ENCODE measurements around the gene HLA-DQB1.
"Not testable (repeated sequence)": the region's sequence is repeated elsewhere in the genome, so short reads cannot be mapped to it uniquely, and the experiment has no call there.

Gene HLA-DQB1

DNA sequence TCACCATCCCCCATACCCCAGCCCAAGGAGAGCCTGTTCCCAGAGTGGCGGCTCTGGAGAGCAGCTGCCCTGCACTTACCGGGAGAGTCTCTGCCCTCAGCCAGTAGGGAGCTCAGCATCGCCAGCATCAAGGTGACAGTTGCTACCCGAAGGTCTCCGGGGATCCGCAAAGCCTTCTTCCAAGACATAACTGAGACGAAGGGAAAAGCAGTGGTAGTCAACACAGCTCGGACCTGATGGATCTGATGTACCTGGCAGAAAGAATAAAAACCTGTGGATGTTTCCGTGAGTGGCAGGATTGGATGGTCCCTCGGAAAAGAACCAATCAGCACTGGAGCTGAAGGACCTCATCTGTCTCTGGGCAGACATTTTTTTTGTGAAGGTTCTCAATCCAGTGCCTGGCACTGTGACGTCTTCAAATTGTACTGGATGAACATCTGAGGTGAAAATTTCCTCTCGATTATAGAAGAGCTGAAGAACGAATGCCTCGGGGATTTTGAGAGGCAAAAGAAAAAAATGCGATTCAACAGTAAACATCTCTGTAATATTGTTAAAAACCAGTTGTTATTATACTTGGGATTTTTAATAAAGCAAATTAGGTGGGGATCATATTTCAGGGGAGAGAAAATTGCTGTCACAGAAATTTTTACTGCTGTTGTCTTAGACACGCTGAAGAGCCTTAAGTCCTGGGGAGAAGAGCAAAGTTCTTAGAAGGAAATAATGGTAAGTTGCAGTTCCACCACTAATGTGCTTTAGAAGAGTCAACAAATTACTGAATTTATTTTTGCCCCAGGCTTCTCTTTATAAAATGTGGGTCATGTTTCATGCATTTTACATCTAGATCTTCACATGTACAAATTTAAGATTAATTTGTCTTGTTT lies at the start of gene HLA-DQB1:
TSS of gene HLA-DQB1 (minus strand) at position 238 of the 881 bp plus-strand sequence. CDS start at position 188, 50 bp downstream.
- DNase-seq, result peak; percentile 83

DNA sequence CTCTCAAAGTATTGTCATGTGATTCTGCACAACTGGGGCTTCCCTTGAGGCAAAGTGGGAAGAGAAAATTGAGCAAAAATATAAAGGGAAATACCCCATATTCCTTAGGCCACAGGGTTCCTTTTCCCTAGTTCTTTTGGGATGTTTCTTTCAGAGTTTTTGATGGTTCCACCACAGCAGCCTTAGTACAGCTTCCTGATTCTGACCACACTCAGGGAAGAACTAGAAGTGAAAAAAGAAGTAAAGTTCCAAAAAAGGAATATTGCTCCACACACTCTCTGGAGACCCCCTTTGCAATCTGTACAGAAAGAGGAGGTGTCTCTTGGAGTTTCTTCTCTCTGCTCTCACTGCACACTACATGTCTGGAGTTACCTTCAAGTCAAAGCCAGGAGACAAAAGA lies 46.8 kb upstream of the HLA-DQB1 start:
- peak; percentile 38 for DNase-seq

DNA sequence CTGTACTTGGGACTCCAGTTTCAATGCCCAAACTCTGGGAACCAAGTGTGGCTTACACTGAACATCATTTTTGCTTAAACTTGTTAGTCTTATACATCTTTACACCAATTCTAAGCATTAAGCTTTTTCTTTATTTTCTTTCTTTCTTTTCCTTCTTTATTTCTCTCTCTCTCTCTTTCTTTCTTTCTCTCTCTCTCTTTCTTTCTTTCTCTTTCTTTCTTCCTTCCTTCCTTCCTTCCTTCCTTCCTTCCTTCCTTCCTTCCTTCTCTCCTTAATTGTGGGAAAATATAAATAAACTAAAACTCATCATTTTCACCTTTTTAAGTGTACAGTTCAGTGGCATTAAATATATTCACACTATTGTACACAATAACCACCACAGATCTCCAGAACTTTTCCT lies 43.2 kb upstream of the HLA-DQB1 start:
- DNase-seq, result no peak

DNA sequence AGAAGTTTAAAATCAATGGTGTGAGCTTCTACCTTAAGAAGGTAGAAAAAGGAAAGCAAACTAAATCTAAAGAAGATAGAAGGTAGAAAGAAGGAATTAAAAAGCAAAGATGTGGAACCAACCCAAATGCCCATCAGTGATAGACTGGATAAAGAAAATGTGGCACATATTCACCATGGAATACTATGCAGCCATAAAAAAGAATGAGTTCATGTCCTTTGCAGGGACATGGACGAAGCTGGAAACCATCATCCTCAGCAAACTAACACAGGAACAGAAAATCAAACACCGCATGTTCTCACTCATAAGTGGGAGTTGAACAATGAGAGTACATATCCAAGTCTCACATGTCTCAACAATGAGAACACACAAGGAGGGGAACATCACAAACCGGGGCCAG lies 38.7 kb upstream of the HLA-DQB1 start:
- not testable (repeated sequence) for DNase-seq

DNA sequence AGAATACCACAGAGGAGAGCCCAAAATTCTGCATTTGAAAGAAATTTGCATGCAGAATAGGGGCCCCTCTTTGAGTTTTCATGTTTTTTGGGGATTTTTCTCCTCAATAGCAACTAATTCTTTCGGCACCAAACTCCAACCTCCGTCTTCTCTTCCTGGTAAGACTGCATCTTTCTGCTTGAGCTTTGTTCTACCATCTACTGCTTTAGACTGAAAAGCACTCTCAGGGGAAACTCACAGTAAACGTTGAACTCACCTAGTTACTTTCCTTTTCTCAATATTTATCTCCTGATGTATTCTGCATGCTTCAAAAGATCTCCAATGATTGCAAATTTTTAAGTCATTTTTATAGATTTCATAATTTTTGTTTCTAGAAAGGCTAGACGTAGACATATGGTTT lies 36.9 kb upstream of the HLA-DQB1 start:
- no peak for DNase-seq

DNA sequence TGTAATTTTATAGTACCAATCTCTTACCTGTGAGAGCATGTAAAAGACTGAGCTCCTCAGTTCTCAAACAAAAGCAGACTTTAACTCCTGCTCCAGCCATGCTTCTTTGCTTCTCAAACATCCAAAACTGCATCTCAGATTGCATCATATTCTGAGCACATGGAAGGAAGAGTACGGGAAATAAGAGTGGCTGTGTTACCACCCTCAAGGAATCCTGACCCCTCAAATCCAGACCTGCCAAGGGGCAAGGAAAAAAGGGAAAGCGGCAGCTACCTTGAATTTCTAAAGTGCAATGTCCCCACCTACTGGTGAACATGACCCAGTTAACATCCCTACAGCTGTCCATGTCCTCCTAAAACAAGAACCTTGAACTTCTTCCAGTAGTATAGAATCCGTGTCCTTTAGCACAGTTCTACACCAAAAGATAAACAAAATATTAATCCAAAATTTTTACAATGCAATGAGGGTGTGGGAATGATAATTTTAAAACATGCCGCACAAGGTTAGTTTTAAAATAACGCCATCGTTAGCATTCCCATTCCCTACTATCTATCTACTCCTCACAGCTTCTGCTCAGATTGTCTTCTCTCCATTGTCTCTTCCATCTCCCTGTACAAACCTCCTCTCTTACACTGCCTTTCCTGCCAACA lies 34.1 kb upstream of the HLA-DQB1 start:
- DNase-seq, result peak; percentile 47

DNA sequence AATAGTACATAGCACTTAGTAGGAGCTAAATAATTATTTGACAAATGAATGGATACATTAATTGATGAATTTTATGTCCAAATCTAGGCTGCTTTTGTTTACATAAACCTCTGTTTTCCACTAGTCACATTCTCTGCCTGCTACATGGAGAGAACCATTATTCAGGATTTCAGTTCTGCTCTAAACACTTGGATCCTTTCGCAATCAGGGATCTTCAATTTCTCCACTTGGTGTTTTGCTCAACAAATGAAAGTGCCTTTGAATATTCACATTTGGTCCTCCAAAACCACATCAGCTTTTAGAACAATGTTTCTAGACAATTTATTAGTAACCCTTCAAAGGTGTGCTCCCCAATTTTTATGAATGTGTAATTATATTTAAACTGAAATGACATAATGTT lies 30.6 kb upstream of the HLA-DQB1 start:
- DNase-seq, result peak; percentile 65

DNA sequence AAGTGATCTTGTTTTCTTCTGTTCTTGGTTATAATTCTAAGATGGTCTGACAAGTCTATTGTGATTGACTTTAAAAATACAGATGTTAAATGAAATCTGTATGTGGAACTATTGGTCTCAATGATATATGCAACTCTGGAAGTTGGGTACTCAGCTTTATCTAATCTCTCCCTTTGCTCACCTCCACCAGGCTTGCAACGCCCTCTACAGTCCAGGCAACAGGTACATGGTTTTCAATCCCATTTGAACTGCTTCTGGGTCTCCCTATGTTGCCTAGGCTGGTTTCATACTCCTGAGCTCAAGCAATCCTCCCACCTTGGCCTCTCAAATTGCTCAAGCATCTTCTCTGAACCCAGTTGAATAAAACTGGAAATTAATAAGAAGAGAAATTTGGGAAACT lies 25.6 kb upstream of the HLA-DQB1 start:
- DNase-seq, result no peak

DNA sequence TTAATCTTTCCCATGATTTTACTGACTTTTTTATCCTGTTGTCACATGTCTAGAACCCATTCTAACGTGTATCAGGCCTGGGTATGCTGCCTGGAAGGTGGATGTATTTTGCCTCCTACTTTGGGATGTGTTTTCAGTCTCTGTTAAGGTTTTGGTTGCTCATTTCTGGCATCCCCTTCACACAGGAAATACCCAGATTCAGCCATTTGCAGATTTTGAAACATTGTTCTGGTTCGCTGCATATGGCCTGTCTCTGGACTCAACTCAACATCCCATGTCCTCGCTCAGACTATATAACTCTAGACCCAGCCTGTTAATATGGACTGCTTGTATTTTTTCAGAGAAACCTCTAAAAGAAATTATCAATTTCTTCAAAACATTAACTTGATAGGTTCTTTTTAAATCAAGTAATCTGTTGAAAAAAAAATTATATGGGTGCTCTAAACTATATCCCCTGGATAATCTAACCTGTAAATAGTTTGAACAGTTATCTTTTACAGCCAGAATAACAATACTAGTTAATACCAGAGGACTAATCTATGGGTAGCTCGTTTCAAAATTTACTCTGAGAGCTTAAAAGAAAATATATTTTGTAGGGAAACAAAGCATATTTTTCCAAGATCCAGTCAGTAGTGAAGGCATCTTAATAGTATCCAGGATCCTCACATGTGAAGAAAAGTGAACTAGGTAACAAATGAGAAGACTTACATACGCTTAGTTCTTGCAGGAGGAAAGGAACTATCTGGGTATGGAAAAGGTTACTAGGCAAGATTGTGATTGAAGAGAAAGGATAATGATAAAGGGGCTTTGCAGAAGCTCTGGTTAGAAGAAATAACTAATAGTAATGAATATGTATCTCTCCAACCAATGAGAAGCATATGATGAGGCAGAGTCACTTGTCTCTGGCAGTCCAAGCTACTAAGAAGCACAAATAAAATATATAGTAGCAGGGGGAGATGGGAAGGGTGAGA lies 23.4 kb upstream of the HLA-DQB1 start:
- peak; percentile 41 for DNase-seq

DNA sequence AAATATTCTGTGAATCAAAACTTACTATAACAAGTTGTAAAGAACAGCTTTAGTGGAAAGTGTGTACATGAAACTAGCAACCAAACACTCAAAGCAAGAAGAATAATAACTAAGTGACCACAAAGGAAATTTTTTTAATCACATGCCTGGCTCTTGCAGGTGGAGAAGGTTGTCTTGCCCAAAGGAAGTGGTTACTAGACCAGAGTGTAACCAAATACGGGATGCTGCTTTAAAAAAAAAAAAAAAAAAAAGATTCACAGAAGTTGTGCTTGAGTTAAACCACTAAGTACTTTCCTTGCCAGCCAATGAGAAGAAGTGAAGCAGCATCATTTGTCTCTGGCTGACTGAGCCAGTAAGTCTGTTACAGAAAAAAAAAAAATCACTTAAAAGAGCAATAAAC lies 19.1 kb upstream of the HLA-DQB1 start:
- DNase-seq, result peak; percentile 68

DNA sequence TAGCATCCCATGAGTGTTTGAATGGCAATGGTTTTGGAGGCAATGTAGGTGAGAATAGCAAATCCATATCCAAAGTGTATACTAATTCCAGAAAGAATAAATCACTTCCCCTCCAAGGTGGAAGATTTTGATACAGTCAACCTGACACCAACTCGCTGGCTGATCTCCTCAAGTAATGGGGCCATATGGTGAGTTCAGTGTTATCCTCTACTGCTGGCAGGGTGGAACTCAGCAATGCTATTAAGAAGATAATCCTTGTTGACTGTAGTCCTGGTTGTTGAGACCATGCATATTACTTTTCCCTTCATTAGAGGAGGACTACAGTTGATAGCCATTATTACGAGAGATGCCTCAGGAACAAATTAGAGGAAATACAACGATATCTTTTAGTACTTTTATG lies 17.8 kb upstream of the HLA-DQB1 start:
- DNase-seq, result no peak

DNA sequence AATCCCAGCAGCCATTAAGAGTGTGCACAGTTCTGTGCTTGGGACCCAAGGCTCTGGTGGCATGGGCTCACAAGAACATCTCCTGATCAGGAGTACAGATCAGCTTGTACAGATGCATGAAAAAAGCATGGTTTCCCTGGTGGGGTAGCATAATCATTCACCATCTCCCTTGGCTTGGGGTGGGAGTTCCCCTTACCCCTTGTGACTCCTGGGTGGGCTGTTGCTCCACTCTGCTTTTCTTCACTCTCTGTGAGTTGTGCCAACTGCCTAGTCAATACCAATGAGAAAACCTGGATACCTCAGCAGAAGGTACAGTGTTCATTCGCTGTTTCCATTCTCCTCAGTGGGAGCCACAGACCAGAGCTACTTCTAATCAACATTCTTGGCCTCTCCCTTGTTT lies 13.6 kb upstream of the HLA-DQB1 start:
- DNase-seq, result no peak

DNA sequence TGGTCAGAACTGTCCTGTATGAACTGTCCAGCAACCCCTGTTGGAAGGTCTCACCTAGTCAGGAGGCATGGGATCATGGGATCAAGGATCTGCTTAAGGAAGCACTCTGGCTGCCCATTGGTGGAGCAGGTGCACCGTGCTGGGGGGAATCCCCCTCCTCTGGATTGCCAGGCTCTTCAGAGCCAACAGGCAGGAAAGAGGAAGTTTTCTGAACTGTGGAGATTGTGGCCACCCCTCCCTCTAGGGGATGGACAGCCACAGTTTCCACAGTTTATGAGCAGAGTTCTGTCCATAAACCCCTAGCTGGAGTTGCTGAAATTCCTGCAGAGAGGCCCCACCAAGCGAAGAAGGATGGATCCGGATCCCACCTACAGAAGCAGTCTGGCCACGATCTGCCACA lies 13.0 kb upstream of the HLA-DQB1 start:
- DNase-seq, result no peak

DNA sequence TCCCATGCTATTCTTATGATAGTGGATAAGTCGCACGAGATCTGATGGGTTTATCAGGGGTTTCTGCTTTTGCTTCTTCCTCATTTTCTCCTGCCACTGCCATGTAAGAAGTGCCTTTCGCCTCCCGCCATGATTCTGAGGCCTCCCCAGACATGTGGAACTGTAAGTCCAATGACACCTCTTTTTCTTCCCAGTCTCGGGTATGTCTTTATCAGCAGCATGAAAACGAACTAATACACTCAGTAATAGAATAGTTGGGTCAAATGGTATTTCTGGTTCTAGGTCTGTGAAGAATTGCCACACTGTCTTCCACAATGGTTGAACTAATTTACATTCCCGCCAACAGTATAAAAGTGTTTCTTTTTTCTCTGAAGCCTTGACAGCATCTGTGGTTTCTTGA lies 7.7 kb upstream of the HLA-DQB1 start:
- not testable (repeated sequence) for DNase-seq

DNA sequence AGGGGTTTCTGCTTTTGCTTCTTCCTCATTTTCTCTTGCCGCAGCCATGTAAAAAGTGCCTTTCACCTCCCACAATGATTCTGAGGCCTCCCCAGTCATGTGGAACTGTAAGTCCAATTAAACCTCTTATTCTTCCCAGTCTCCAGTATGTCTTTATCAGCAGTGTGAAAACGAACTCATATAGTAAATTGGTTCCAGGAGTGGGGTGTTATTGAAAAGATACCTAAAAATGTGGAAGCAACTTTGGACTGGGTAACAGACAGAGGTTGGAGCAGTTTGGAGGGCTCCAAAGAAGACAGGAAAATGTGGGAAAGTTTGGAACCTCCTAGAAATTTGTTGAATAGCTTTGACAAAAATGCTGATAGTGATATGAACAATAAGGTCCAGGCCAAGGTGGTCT lies 5.5 kb upstream of the HLA-DQB1 start:
- not testable (repeated sequence) for DNase-seq

DNA sequence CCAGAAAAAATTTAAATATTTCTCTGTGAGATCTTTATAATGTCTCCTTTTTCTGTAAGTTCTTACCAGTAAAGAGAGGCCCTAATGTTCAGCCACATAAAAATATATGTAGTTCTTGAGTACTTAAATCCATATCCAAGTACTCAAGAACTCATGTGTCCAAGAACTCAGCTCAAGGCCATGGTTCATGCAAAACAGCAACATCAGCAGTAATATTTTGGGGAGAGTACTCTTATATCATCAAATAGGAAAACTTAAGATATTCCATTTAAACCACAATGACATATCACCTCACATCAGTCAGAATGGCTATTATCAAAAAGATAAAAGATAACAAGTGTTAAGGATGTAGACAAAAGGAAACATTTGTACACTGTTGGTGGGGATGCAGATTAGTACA lies 3.4 kb upstream of the HLA-DQB1 start:
- no peak for DNase-seq

DNA sequence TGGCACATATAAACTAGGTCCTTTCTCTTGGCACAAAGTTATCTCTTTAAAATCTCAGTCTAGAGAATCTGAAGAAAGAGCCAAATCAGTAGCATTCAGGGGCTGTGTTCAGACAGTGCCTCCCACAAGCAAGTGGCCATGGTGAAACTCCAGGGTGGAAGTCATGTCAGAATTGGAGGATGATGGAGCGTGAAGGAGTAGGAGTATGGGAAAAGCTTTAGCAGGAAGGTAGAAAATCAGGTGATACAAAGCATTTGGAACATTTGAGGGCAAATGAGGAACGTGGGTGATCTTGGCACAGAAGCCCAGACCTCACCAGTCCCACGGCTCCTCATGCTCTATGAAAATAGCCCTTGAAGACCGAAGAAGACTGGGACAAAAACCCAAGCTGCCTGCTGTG lies 2.8 kb upstream of the HLA-DQB1 start:
- no peak for DNase-seq

DNA sequence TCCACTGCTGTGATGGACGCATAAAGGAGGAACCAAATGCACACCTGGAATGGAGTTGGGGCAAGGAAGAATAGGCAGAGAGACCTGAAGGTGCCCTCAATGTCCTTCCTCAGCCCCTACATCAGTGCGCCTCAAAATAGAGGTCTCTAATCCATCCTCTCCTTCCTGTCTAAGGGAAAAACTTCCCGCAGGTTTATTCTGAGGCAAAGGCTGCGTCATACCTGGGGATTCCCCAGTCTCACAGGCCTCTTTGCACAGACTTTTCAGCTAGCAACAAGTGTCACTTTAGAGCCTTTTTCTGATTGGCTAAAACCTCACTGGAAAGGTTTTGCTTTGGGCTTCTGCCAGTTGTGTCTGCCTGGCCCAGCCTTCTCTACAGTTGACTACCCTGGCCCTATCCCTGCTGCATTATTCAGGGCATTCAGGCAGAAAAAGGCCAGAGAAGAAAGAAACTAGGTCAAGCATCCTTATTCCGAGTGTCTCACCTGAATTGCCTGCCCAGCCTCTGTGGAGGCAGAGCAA lies 1.8 kb upstream of the HLA-DQB1 start:
- DNase-seq, result peak; percentile 91

DNA sequence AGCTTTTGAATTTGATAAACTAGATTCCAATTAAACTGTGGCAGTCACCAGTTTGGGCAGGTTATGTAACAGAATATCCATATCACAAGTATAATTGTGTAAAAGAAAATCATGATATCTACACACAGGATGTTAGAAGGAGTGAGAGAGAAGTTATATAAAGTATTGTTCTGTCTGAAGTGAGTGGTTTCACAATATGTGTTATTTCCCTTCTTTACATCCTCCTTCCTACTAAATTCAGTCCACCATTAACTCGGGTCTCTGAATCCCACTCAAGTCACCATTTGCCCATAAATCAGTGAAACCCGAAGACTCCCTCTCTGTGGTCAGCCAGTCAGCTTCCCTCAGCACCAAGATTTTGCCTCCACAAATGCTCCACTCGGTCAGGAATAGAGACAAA lies 796 bp downstream of the HLA-DQB1 start:
- peak; percentile 29 for DNase-seq

DNA sequence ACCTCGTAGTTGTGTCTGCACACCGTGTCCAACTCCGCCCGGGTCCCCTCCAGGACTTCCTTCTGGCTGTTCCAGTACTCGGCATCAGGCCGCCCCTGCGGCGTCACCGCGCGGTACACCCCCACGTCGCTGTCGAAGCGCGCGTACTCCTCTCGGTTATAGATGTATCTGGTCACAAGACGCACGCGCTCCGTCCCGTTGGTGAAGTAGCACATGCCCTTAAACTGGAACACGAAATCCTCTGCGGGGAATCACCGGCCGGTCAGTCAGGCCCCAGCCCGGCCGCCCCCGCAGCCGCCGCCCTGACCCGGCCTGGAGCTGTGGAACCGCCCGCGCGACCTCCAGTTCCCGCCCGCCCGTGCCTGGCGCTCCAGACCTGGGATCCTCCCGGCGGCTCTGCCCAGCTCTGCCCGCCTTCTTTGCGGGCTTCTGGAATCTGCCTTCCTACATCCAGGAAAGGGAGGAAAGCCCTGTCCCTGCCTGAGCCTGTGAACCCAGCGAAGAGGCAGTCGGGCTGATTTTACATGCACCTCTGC lies 1.6 kb downstream of the HLA-DQB1 start:
- peak; percentile 89 for DNase-seq

DNA sequence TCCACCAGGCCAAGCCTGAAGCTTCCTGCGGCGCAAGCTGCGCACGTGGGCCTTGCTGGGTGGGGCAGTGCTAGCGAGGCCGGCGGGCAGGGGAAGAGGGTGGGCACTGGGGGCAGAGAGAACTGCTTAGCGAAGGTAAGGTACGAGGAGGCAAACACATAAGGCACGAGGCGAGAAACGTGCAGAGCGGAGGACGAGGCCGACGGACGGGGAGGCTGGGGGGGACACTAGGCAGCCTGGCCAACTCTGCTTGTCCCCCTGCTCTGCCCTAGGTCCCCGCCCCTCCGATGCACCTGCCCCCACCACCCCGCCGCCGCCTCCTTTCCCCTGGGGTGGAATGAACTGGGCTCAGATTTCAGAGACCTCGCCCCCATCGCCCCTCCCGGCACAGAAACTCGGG lies 2.1 kb downstream of the HLA-DQB1 start:
- no peak for DNase-seq

DNA sequence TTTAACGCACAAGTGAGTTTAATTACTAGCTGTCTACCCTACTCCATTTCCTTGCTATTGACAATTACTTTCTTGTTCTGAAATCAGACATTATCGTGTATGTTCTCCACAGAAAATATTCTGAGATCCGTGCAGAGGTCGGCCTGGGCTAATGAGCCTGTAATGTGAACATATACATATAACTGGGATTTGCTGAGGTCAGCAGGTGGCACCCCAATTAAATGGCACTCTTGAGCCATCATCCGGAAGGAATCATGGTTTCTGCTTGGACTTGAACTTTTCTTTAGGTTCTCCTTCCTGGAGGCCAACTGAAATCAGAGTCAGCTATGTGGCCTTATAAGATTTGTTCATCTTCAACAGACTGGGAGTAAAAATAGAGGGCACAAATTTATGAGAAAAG lies 3.6 kb downstream of the HLA-DQB1 start:
- DNase-seq, result no peak

DNA sequence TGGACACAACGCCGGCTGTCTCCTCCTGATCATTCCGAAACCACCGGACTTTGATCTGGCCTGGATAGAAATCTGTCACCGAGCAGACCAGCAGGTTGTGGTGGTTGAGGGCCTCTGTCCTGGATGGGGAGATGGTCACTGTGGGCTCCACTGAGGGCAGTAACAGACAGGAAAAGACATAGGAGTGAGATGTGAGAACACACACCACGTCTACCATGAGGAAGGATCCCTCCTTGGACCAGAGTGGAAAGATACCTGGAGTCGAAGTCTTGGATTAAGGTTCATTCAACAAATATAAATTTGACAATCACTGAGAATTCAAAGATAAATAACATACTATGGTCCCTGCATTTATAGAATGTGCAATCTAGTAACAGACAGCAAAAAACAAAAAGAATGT lies 4.4 kb downstream of the HLA-DQB1 start:
- DNase-seq, result no peak
